HL-60/S4 (cell line): ENCODE results near the gene DCAKD.

ENCODE experiments used
- in situ Hi-C: fragments of 300-500 bp; cut with MboI; formaldehyde crosslinking; loops from 2 replicates; pipeline ENCODE4 v1.14.3; 2022; ENCODE audit warnings: low sequenced_read_pairs

Gene DCAKD

GRCh38 chr17:44977065-44977464 is 74.4 kb downstream of the DCAKD start:
- in situ Hi-C loops, result no loop called here

- in situ Hi-C loops, result no loop called here
These were observed 75.2 kb downstream of the DCAKD start for GRCh38 chr17:44976206-44976605.
